Gastrocnemius medialis (tissue), 4 donors: ENCODE measurements around the gene GCH1. TPM values are rescaled to one million over a fixed set of nuclear protein-coding genes. Genes with fewer than 3 reads are reported as not detected.

Experiments
- ATAC-seq, 2 donors: fragments of 150-250 bp; one replicate each; pipeline ENCODE4 v1.9.1; 2016
- DNase-seq, 2 donors: peaks; one replicate each; pipeline ENCODE4 v3.0.0-alpha.2; 2019
- H3K27ac ChIP-seq, 4 donors: fragments of 200-600 bp; sonication (generic); 1 replicate in 1 of 4; 2 replicates in 3 of 4; pipeline ENCODE4 v1.5.1; 2016 to 2018; ENCODE audit warnings: mild to moderate bottlenecking in 2 of 4, moderate library complexity in 1 of 4
- H3K27me3 ChIP-seq, 3 donors: fragments of 200-600 bp; sonication (generic) in 2 of 3; 1 replicate in 1 of 3; 2 replicates in 2 of 3; pipeline versions ENCODE4 v1.5.1 to v1.6.0; 2016 to 2019; ENCODE audit warnings: mild to moderate bottlenecking in 1 of 3, moderate library complexity in 1 of 3
- H3K36me3 ChIP-seq, 2 donors: fragments of 200-600 bp; sonication (generic) in 1 of 2; one replicate each; pipeline ENCODE4 v1.5.1; 2017 to 2018
- H3K4me1 ChIP-seq, 2 donors: fragments of 200-600 bp; sonication (generic) in 1 of 2; one replicate each; pipeline ENCODE4 v1.5.1; 2016 to 2017; ENCODE audit warnings: mild to moderate bottlenecking in 2 of 2
- H3K4me3 ChIP-seq, 4 donors: fragments of 200-600 bp; sonication (generic) in 3 of 4; 1 replicate in 1 of 4; 2 replicates in 3 of 4; pipeline ENCODE4 v1.5.1; 2016 to 2019; ENCODE audit warnings: mild to moderate bottlenecking in 2 of 4
- H3K9me3 ChIP-seq, 3 donors: fragments of 200-600 bp; sonication (generic) in 2 of 3; 1 replicate in 1 of 3; 2 replicates in 2 of 3; pipeline ENCODE4 v1.5.1; 2016 to 2019
- POLR2A ChIP-seq, 2 donors: fragments of 450-650 bp; IDR thresholded peaks; one replicate each; pipeline ENCODE4 v1.6.1; 2017; ENCODE audit warnings: antibody characterized with exemption in 2 of 2, mild to moderate bottlenecking in 2 of 2, moderate library complexity in 2 of 2
- in situ Hi-C, 4 donors: fragments of 200-750 bp; cut with MboI; loops; one replicate each; pipeline versions ENCODE4 v1.15.0 to v1.8.0; 2017; ENCODE audit warnings: low sequenced_read_pairs in 4 of 4
- intact Hi-C: fragments of 100-400 bp; cut with DNase I; formaldehyde crosslinking; loops from one replicate; pipeline ENCODE4 v1.15.1; 2023; ENCODE audit warnings: low total_unique reads
- total RNA-seq, 4 donors: library from RNA; depleted of rRNA; stranded (reverse); fragments of >200 nt; gene quantifications; one replicate each; pipeline versions ENCODE4 v1.1.0 to v1.2.3, GENCODE V29; 2016
- TF ChIP-seq, protein P1 (sequence below), 5 experiments: fragments of 450-650 bp in 3 of 5; fragments of 200-600 bp in 2 of 5; sonication (generic) in 2 of 5; IDR thresholded peaks in 4 of 5; conservative IDR thresholded peaks in 1 of 5; 1 replicate in 4 of 5; 2 replicates in 1 of 5; pipeline ENCODE4 v1.5.1; 2016 to 2019; ENCODE audit warnings: antibody characterized with exemption in 5 of 5, mild to moderate bottlenecking in 3 of 5, moderate library complexity in 3 of 5

Gene GCH1
- total RNA-seq, 4 donors from 2014 or later, result 0.53 to 1.6 (median 0.92) TPM

GRCh38 chr14:54844479-54844878 is 58.1 kb downstream of the GCH1 start:
- TF ChIP-seq, protein P1, sequence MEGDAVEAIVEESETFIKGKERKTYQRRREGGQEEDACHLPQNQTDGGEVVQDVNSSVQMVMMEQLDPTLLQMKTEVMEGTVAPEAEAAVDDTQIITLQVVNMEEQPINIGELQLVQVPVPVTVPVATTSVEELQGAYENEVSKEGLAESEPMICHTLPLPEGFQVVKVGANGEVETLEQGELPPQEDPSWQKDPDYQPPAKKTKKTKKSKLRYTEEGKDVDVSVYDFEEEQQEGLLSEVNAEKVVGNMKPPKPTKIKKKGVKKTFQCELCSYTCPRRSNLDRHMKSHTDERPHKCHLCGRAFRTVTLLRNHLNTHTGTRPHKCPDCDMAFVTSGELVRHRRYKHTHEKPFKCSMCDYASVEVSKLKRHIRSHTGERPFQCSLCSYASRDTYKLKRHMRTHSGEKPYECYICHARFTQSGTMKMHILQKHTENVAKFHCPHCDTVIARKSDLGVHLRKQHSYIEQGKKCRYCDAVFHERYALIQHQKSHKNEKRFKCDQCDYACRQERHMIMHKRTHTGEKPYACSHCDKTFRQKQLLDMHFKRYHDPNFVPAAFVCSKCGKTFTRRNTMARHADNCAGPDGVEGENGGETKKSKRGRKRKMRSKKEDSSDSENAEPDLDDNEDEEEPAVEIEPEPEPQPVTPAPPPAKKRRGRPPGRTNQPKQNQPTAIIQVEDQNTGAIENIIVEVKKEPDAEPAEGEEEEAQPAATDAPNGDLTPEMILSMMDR (IDR thresholded peaks at IDR 0.05 in 4 of 5, conservative IDR thresholded peaks at IDR 0.05 in 1 of 5), result no peak
- TF ChIP-seq POLR2A (IDR thresholded peaks at IDR 0.05), result no peak
- intact Hi-C loops, result no loop called here
- no peak overlapping the region for H3K27ac ChIP-seq
- H3K4me1 ChIP-seq, result no peaks in the 10 kb centered on the region
- no peaks in the 10 kb centered on the region for H3K9me3 ChIP-seq
- no peaks in the 10 kb centered on the region for H3K36me3 ChIP-seq
- no peak for DNase-seq
- H3K4me3 ChIP-seq, result no peak overlapping the region
- no peak for ATAC-seq
- H3K27me3 ChIP-seq, result no peaks in the 10 kb centered on the region
- in situ Hi-C loops, result no loop called here

DNA sequence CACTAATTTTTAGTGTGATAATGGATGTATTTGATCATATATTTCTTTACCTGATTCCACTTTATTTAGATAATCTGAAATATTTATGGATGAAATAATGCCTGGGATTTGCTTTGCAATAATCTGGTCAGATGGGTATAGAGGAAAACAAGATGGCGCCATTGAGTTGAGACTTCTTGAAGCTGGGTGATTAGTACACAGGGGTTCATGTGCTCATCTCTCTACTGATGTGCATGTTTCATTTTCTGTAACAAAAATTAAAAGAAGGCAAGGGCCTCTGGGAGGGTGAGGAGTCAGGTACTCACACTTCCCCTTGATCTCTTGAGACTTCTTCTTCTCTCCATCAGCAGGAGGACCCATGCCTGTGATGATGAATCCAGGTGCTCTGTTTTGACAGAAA is 61.8 kb downstream of the GCH1 start:
- TF ChIP-seq, protein P1 (IDR thresholded peaks at IDR 0.05 in 4 of 5, conservative IDR thresholded peaks at IDR 0.05 in 1 of 5), result no peak
- TF ChIP-seq POLR2A (IDR thresholded peaks at IDR 0.05), result no peak
- Histone ChIP-seq H3K36me3 (no peaks in the 10 kb centered on the region), H3K27me3 (no peaks in the 10 kb centered on the region), H3K9me3 (no peaks in the 10 kb centered on the region), H3K27ac (peak overlapping the region in 2 of 4 donors; percentile 33 to 45), H3K4me3 (no peak overlapping the region), H3K4me1 (no peaks in the 10 kb centered on the region)
- ATAC-seq (no peak), DNase-seq (no peak)
- intact Hi-C loops, result no loop called here
- in situ Hi-C loops, result no loop called here

- peak overlapping the region in 3 of 4 donors; percentile 33 to 66 (median 45) for H3K27ac ChIP-seq
- intact Hi-C loops, result no loop called here
Measured at GRCh38 chr14:54840336-54840735, 62.3 kb downstream of the GCH1 start.

GRCh38 chr14:54839701-54840119 is 62.9 kb downstream of the GCH1 start:
- Histone ChIP-seq H3K9me3 (no peaks in the 10 kb centered on the region), H3K36me3 (no peaks in the 10 kb centered on the region), H3K4me1 (no peaks in the 10 kb centered on the region), H3K4me3 (no peak overlapping the region), H3K27me3 (no peaks in the 10 kb centered on the region), H3K27ac (peak overlapping the region in 3 of 4 donors; percentile 33 to 66 (median 54))
- ATAC-seq (peak; percentile 73 to 88), DNase-seq (peak; percentile 28 to 69)
- intact Hi-C loops (no loop called here), in situ Hi-C loops (no loop called here)
- TF ChIP-seq, protein P1 (IDR thresholded peaks at IDR 0.05 in 4 of 5, conservative IDR thresholded peaks at IDR 0.05 in 1 of 5), result no peak
- no peak for TF ChIP-seq POLR2A (IDR thresholded peaks at IDR 0.05)

More at GRCh38 chr14:54840336-54840735, 62.3 kb downstream of the GCH1 start:
- Histone ChIP-seq H3K9me3 (no peaks in the 10 kb centered on the region), H3K27me3 (no peaks in the 10 kb centered on the region), H3K36me3 (no peaks in the 10 kb centered on the region), H3K4me3 (no peak overlapping the region), H3K4me1 (no peaks in the 10 kb centered on the region)
- DNase-seq (peak in 1 of 2 donors; percentile 17), ATAC-seq (peak in 1 of 2 donors; percentile 44)
- in situ Hi-C loops, result no loop called here
- TF ChIP-seq POLR2A (IDR thresholded peaks at IDR 0.05), result no peak
- TF ChIP-seq, protein P1 (IDR thresholded peaks at IDR 0.05 in 4 of 5, conservative IDR thresholded peaks at IDR 0.05 in 1 of 5), result no peak
